Muscle layer of colon (tissue), 2 donors: Measurements from ENCODE around the gene SLC26A11.
"Not testable (repeated sequence)": the region's sequence is repeated elsewhere in the genome, so short reads cannot be mapped to it uniquely, and the experiment has no call there.

Experiments used
- H3K27ac ChIP-seq: one replicate; pipeline ENCODE4 v1.7.0; 2013; ENCODE audit warnings: low read depth, mild to moderate bottlenecking, low read length, moderate library complexity
- H3K27me3 ChIP-seq, 2 donors: one replicate each; pipeline ENCODE4 v1.7.0; 2013; ENCODE audit warnings: low read length in 2 of 2, mild to moderate bottlenecking in 2 of 2; ENCODE audit not compliant: insufficient read depth in 2 of 2, control insufficient read depth in 1 of 2
- H3K36me3 ChIP-seq: one replicate; pipeline ENCODE4 v1.7.0; 2013; ENCODE audit warnings: mild to moderate bottlenecking, low read length; ENCODE audit not compliant: insufficient read depth
- H3K4me1 ChIP-seq: one replicate; pipeline ENCODE4 v1.7.0; 2013; ENCODE audit warnings: mild to moderate bottlenecking, low read length; ENCODE audit not compliant: insufficient read depth
- H3K4me3 ChIP-seq, 2 donors: one replicate each; pipeline ENCODE4 v1.7.0; 2013; ENCODE audit warnings: low read length in 2 of 2, low read depth in 1 of 2, mild to moderate bottlenecking in 1 of 2, moderate library complexity in 1 of 2
- H3K9ac ChIP-seq: one replicate; pipeline ENCODE4 v1.7.0; 2013; ENCODE audit warnings: low read length
- H3K9me3 ChIP-seq: one replicate; pipeline ENCODE4 v1.7.0; 2013; ENCODE audit warnings: mild to moderate bottlenecking, low read length
- donor health status: abdominal sarcoma.
- donor health status: Adenocarcinoma of cecum.

The SLC26A11 gene

GRCh38 chr17:80247561-80247960 lies 27.3 kb downstream of the SLC26A11 start:
- Histone ChIP-seq H3K4me3 (no peak overlapping the region), H3K36me3 (peaks cover 15% of the 10 kb centered on the region), H3K27me3 (no peaks in the 10 kb centered on the region), H3K27ac (no peak overlapping the region), H3K4me1 (no peaks in the 10 kb centered on the region), H3K9me3 (no peaks in the 10 kb centered on the region), H3K9ac (no peak overlapping the region)

- peaks cover 15% of the 10 kb centered on the region for H3K36me3 ChIP-seq
Observed at GRCh38 chr17:80248001-80248893, 28.0 kb downstream of the SLC26A11 start.

GRCh38 chr17:80248894-80249710 lies 28.9 kb downstream of the SLC26A11 start:
- Histone ChIP-seq H3K27ac (no peak overlapping the region), H3K9ac (no peak overlapping the region), H3K4me3 (no peak overlapping the region), H3K36me3 (peaks cover 13% of the 10 kb centered on the region), H3K9me3 (no peaks in the 10 kb centered on the region), H3K27me3 (no peaks in the 10 kb centered on the region), H3K4me1 (no peaks in the 10 kb centered on the region)

More at GRCh38 chr17:80248001-80248893, 28.0 kb downstream of the SLC26A11 start:
- H3K4me3 ChIP-seq, result no peak overlapping the region
- no peaks in the 10 kb centered on the region for H3K4me1 ChIP-seq
- no peak overlapping the region for H3K9ac ChIP-seq
- no peaks in the 10 kb centered on the region for H3K27me3 ChIP-seq
- no peaks in the 10 kb centered on the region for H3K9me3 ChIP-seq
- no peak overlapping the region for H3K27ac ChIP-seq

DNA sequence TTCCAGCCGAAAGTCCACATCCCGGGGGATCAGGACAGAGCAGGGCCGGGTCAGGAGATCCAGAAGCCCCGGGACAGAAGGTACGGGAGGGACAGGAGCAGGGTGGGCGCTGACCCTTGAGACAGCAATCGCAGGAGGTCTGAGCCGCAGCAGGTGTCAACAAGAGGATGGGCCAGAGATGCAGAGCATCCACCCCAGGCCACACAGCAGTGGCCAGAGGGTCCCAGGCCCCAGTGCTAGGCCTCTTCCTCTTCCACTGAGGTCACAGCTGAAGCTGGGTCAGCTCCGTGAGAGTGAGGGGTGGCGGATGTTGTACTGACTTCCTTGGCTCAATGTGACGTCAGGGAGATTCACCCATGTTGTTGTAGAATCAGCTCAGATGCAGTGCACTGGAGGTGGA lies 31.7 kb downstream of the SLC26A11 start:
- H3K27me3 ChIP-seq, result no peaks in the 10 kb centered on the region
- H3K4me1 ChIP-seq, result no peaks in the 10 kb centered on the region
- no peak overlapping the region for H3K4me3 ChIP-seq
- H3K9ac ChIP-seq, result no peak overlapping the region
- no peaks in the 10 kb centered on the region for H3K36me3 ChIP-seq
- no peaks in the 10 kb centered on the region for H3K9me3 ChIP-seq
- no peak overlapping the region for H3K27ac ChIP-seq

- Histone ChIP-seq H3K36me3 (no peaks in the 10 kb centered on the region), H3K27me3 (no peaks in the 10 kb centered on the region), H3K9ac (no peak overlapping the region), H3K4me3 (no peak overlapping the region), H3K4me1 (no peaks in the 10 kb centered on the region), H3K9me3 (no peaks in the 10 kb centered on the region), H3K27ac (no peak overlapping the region)
Observed at GRCh38 chr17:80252871-80253270, 32.6 kb downstream of the SLC26A11 start.

- Histone ChIP-seq H3K27me3 (no peaks in the 10 kb centered on the region), H3K27ac (no peak overlapping the region), H3K36me3 (no peaks in the 10 kb centered on the region), H3K9ac (no peak overlapping the region), H3K4me3 (no peak overlapping the region), H3K4me1 (no peaks in the 10 kb centered on the region), H3K9me3 (no peaks in the 10 kb centered on the region)
Observed at GRCh38 chr17:80253631-80254395, 33.6 kb downstream of the SLC26A11 start.

DNA sequence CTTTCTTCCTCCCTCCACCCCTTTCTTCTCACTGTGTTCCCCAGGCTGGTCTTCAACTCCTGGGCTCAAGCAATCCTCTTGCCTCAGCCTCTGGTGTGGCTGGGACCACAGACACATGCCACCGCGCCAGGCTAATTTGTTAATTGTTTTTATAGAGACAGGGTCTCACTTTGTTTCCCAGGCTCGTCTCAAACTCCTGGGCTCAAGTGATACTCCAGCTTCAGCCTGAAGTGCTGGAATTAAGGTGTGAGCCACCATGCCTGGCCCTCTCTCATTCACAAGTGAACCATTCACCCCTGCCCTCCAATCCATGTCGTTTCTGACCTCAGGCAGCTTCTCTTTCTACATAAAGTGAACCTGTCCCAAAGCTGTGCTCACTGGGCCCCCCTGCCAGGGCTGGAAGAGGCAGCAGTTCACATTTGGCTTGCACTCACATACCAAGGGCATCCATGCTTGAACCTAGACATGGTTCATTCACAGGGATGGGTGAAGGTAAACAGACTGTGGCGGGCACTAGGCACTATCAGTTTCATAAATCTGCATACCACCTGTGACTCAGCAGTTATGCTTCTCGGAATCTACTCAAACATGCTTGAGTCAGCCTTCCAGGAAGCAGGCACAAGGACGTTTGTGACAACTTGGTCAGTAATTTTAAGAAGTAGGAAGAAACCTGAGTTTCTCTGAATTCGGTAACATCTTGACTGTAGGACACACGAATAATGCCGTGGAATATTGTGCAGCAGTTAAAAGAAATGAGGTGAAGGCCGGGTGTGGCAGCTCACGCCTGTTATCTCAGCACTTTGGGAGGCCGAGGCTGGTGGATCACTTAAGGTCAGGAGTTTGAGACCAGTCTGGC lies 34.4 kb downstream of the SLC26A11 start:
- Histone ChIP-seq H3K36me3 (no peaks in the 10 kb centered on the region), H3K27ac (no peak overlapping the region), H3K4me1 (peaks cover 2% of the 10 kb centered on the region), H3K9ac (no peak overlapping the region), H3K4me3 (no peak overlapping the region), H3K27me3 (no peaks in the 10 kb centered on the region), H3K9me3 (no peaks in the 10 kb centered on the region)

DNA sequence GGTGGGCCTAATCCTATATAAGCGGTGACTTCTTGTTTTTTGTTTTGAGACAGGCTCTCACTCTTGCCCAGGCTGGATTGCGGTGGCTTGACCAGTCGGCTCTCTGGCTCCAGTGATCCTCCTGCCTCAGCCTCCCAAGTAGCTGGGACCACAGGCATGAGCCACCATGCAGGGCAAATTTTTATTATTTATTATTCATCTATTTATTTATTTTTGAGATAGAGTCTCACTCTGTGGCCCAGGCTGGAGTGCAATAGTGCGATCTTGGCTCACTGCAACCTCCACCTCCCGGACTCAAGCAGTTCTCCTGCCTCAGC lies 35.8 kb downstream of the SLC26A11 start:
- Histone ChIP-seq H3K27me3 (no peaks in the 10 kb centered on the region), H3K27ac (no peak overlapping the region), H3K4me3 (no peak overlapping the region), H3K9ac (no peak overlapping the region), H3K36me3 (no peaks in the 10 kb centered on the region), H3K9me3 (no peaks in the 10 kb centered on the region), H3K4me1 (peaks cover 4% of the 10 kb centered on the region)

- no peak overlapping the region for H3K9ac ChIP-seq
- no peak overlapping the region for H3K4me3 ChIP-seq
- no peaks in the 10 kb centered on the region for H3K27me3 ChIP-seq
- peaks cover 17% of the 10 kb centered on the region for H3K4me1 ChIP-seq
- H3K27ac ChIP-seq, result no peak overlapping the region
- H3K9me3 ChIP-seq, result no peaks in the 10 kb centered on the region
- no peaks in the 10 kb centered on the region for H3K36me3 ChIP-seq
Observed at GRCh38 chr17:80257716-80258213, 37.5 kb downstream of the SLC26A11 start.

- H3K27me3 ChIP-seq, H3K9ac ChIP-seq, H3K4me3 ChIP-seq, H3K36me3 ChIP-seq, H3K27ac ChIP-seq, H3K9me3 ChIP-seq: not testable (repeated sequence)
- peaks cover 21% of the 10 kb centered on the region for H3K4me1 ChIP-seq
Observed at GRCh38 chr17:80258296-80258695, 38.1 kb downstream of the SLC26A11 start.
